NCI-H510A (cell line): ENCODE data around the gene TAF6.

Experiments used
- DNase-seq: peaks from one replicate; lab custom pipeline; 2025; lab: John Stamatoyannopoulos, UW

Gene TAF6

DNA sequence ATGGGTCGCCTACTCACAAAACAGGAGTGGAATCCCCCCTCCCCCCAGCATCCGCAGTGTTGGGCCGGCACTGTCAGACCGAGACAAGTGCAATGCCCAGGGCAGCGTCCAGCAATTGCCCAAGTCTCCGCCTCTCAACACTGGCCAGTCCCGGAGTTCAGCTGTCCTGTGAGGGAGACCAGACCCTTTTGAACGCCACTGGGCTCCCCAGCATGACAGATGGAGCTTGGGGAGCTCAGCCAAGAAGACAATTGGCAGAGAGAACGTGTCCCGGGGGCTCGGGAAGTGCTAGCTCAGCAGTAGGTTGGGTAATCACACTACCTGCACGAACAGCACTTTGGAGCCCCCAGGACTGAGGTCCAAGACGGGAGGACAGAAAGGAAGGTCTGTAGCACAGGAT lies 25.7 kb downstream of the TAF6 start:
- no peak for DNase-seq

DNA sequence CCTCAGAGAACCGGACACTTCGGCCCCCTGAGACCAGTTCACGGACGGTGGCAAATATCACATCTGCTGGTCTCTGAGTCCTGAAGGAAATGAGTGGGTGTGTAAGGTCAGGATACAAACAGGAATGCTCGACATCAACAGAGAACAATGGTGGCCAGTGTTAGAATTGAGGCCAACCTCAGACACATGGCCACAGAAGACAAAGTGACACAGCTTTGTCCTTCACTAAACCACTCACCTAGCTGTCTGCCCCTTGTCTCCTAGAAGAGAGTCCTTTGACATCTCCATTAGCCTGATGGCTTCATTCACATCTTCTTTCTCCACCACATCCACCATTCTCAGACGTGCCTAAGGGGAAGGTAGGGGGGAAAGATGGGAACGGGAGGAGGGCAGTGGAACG lies 26.1 kb downstream of the TAF6 start:
- DNase-seq = no peak

DNA sequence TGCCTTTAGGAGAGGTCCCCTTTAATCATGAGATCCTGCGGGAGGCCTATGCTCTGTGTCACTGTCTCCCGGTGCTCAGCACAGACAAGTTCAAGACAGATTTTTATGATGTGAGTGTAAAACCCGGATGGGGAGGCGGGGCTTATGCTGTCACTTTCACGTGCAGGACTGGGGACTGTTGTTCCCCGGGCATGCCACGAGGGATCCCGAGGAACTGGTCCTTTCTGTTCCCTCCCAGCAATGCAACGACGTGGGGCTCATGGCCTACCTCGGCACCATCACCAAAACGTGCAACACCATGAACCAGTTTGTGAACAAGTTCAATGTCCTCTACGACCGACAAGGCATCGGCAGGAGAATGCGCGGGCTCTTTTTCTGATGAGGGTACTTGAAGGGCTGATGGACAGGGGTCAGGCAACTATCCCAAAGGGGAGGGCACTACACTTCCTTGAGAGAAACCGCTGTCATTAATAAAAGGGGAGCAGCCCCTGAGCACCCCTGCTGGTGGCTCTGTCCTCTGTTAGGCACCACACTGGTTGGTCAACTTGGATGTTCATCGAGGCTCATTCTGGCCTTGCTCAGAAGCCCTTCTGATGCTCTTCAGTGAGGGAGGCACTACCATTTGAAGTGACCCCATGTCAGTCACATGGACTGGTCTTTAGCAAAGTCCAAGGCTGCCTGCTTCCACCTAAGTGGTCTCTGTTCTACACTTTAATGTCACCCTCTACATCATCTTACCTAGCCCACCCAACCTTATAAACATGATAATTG lies 27.6 kb downstream of the TAF6 start:
- peak; percentile 4 for DNase-seq

DNA sequence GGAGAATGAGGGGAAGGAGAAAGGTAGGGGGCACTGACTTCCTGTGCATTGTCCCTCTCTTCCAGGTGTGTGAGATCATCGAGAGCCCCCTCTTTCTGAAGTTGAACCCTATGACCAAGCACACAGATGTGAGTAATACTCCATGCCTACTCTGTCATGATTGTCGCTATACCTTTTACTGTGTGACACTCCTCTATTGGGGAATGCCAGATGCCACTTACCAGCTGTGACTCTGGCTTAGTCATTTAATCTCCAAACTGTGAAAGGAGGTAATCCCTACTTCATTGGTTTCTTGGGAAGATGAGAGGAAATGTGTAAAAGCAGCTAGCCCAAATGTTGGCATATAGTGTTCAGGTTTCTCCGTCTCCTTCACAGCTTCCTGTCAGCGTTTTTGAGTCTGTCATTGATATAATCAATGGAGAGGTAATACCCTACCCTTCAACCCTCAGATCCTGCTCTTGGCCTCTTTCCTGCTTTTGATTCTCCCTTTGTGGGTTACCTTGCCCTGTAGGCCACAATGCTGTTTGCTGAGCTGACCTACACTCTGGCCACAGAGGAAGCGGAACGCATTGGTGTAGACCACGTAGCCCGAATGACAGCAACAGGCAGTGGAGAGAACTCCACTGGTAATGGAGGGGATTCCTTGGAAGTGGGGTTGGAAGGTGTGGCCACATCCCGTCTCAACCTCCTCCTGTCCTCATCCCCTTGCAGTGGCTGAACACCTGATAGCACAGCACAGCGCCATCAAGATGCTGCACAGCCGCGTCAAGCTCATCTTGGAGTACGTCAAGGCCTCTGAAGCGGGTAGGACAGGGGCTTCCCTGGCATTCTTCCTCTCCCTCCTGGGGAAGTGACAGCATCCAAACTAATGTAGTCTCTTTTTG lies 28.4 kb downstream of the TAF6 start:
- DNase-seq = no peak

DNA sequence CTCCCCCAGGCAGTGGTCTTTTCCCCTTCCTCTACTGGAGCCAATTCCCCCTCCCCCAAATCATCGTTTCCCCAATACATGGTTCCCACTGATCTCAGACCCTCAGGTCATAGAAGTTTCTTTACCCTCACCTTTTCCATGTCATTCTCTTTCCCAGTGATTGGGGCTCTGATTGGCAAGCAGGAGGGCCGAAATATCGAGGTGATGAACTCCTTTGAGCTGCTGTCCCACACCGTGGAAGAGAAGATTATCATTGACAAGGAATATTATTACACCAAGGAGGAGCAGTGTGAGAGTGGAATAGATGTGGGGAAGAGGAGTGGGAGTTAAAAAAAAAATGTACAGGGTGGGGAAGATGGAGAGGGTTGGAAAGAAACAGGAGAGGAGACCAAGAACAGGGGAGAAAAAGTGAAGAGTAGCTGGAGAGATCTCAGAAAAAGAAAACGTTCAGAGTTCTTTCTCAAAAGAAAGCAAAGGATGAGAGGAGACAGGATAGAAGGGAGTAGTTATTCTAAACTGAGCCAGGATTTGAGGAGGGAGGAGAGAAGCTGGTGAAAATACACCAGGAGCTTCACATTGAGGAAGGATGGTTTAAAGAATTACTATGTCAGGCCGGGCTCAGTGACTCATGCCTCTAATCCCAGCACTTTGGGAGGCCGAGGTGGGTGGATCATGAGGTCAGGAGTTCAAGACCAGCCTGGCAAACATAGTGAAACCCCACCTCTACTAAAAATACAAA lies 29.5 kb downstream of the TAF6 start:
- no peak for DNase-seq

DNA sequence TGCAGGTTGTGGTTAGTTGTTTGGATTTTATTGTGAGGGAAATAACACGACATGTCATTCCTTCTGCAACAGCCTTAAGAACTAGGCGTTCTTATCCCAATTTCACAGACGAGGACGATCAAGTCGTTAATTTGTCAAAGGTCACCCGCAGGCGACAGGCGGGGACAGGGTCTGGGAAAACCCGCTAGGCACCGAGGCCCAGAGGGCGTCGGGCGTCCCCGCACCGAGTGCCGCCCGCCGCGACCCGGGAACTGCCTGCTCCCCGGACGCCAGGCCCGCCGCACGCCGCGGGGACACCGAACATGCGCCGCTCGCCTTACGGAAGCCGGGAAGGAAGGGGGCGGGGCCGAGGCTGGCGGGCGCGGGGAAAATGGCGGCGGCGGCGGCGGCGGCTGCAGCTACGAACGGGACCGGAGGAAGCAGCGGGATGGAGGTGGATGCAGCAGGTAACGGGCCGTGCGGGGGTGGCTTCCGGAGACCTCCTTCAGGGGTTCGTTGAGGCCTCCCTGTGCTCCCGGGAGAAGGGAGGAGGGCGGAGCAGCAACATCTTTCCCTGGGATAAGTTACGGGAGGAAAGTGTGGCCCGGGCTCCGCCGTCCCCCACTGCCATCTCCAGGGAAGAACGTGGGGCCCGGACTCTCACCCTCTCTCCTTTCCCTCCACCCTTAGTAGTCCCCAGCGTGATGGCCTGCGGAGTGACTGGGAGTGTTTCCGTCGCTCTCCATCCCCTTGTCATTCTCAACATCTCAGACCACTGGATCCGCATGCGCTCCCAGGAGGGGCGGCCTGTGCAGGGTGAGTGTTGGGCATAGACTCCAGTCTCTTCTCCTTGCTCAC lies 30.3 kb downstream of the TAF6 start, which contains the start of gene COPS6:
Gene COPS6, plus strand, starts transcription at position 349 of the 837 bp plus-strand sequence. Its CDS starts 22 bp downstream, at position 371.
- DNase-seq = peak; percentile 48

DNA sequence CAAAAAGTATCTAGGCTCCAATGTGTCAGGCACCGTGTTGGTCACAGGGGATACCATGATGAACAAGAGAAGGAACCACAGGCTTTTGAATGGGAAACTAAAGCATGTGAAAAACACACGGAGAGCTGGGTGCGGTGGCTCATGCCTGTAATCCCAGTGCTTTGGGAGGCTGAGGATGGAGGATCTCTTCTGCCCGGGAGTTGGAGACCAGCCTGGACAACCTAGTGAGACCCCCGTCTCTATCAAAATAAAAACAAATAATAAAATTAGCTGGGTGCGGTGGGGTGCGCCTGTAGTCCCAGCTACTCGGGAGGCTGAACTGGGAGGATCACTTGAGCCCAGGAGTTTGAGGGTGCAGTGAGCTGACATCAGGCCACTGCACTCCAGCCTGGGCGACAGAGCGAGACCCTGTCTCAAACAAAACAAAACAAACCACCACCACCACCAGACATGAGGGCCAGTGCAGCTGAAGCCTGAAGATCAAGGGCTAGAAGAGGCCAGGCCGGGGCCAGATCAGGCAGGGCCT lies 31.0 kb downstream of the TAF6 start:
- no peak for DNase-seq

DNA sequence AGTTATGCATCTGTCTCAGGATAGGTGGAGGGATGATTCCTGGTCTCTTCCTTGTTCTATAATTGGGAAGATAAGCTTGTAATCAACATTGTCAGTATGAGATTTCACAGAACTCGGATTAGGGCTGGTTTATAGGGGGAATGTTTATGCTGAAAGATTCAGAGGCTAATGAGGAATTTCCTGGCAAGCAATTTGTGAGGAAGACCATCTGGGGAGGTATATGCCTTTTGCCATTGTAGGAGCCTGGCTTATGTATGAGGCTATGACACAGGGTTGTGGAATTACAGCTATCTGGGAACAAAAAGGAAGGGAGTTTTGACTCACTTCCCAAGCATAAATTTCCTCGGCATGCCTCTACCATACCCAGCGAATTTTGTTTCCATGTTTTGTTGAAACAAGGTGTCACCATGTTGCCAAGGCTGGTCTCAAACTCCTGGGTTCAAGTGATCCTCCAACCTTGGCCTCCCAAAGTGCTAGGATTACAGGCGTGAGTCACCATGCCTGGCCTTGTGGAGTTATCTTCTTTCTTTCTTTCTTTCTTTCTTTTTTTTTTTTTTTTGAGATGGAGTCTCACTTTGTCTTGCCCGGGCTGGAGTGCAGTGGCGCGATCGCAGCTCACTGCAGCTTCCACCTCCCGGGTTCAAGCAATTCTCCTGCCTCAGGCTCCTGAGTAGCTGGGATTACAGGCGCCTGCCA lies 32.0 kb downstream of the TAF6 start:
- no peak for DNase-seq

DNA sequence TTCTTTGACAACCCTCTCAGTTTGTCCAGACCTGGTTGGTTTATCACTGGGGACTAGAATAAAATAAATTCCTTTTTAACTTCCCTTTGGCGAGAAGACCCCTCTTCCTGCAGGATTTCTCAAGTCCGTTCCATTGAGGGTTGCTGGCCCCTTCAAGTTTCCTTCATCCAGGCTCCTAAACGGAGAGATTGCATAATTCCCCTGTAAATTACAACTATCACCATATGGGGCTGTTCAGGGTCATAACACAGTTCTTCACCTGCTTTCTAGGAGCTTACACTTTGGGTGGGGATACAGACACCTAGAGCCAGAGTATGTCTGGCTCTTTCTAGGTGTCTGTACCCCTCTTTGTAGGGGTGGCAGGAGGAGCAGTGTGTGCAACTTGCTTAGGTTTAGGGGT lies 33.6 kb downstream of the TAF6 start:
- no peak for DNase-seq

DNA sequence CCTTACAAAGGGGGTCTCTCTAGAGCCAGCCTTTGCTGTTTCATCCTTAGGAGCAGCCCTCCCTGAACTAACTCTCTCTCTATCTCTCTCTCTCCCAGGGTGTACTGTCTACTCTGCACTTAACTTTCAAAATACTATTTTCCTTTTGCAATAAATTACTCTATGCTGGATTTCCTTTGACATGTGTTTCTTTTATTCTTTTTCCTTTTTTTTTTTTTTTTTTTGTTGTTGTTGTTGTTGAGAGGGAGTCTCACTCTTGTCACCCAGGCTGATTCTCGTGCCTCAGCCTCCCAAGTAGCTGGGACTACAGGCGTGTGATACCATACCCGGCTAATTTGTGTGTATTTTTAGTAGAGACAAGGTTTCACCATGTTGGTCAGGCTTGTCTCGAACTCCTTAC lies 36.2 kb downstream of the TAF6 start:
- DNase-seq = no peak

DNA sequence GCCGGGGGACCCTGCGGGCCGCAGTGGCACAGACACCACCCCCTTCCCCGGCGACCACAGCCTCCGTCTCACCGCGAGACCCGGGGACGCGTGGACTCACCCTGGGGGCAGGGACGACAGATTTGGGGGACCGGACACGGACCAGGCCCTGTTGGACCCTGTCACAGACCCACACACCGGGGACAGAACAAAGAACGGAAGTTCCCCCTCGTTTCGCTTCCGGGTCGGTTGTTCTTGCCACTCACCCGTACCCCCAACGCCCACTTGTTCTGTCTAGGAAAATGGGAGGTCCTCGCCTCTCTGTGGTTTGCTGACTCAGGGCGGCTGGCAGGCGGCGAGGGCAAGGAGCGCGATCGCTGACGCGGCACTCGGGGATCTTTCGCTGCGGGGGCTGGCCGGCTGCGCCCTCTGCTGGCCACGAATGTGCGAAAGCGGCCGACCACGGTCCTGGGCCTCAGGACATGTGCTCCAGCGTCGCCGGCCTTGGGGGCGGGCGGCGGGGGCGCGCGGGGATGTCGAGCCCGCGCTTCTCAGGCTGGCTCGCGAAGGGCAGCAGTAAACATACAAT lies 37.5 kb downstream of the TAF6 start, which contains the start of gene ZNF3:
Gene ZNF3, minus strand, starts transcription at position 189 of the 568 bp plus-strand sequence. CDS start 4,366 bp downstream, outside the sequence.
- peak; percentile 90 for DNase-seq

DNA sequence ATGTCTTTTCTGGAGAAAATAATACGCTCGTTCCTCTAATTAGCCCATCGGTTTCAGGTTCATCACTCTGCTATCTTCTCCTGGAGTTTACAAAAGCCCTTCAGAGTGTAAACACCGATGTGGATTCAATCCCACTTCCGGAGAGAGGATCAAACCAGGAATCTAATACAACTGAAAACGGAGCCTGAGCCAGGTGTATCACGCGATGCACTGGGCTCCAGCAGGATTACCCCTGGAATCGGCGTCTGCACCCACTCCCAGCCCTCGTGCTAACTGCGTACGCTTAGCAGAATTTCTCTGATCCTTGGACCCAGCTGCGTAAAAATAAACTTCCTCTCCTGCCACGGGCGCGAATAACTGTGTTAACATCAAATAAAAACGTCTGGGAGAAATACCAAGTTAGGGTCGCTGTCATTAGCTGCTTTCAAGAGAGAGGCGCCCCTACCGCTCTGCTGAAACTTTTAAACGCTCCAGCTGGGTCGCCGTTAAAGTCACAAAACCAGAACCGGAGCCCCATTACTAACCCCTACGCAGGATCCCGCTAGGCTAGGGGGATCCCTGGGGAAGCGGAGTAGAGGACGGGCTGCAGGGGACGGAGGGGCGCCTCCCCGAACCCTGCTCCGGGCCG lies 38.1 kb downstream of the TAF6 start:
- peak; percentile 8 for DNase-seq

DNA sequence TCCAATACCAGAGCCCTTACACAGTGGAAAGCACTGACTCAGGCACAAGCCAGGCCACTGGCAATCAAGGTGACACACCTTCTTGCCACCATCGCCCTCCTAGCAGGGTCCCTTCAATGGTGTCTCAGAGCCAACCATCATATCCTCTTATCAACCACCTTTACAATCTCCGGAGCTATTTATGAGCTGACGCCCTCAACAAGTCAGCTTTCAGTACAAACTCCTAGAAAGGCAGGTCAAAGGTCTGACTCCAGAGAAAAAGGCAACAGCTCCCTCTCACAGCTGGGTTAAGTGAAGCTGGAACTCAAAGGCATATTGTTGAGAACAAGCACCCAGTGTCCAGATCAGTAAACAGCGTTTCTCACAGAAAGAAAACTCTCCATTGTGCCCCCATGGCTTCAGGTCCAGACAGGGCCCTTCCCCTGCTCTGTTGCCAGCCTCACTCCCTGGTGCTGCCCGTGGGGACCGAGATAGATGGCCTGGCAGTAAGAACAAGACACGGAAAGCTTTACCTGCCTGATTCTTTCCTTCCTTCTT lies 40.1 kb downstream of the TAF6 start:
- no peak for DNase-seq

DNA sequence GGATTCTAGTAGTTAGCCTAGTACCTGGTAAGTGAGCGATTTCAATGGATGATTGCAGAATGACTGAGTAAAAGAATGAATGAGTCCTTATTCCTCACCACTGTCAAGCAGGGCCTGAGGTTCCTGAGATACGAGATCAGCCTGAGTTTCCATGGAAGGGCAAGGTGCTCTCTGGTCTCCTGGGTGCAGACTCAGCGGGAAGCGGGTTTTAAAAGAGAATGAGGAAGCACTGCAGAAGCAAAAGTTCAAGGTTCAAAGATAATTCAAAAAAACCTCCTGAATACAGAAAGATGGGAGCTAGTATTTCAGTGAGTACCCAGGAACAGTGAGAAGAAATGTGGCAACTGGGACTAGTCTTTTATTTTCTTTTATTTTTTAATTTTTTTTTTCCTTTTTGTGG lies 42.0 kb downstream of the TAF6 start:
- no peak for DNase-seq

DNA sequence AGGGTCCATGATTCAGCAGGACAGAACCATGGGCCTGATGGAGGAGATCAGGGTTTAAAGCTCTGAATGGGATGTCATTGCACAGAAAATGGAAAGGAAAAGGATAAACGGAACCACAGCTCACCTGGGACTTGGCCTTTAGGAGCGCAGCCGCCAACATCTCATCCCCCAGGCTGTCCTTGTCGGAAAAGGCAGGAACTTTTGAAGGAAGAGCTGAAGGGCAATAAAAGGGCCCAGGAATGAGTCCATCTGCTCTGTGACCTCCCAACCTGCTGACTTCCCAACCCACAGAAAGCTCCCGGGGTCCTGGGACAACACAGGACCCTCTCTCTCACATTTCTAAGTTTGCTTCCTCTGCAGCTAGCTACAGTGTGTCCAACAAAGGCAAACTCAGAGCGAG lies 43.7 kb downstream of the TAF6 start:
- DNase-seq = no peak

DNA sequence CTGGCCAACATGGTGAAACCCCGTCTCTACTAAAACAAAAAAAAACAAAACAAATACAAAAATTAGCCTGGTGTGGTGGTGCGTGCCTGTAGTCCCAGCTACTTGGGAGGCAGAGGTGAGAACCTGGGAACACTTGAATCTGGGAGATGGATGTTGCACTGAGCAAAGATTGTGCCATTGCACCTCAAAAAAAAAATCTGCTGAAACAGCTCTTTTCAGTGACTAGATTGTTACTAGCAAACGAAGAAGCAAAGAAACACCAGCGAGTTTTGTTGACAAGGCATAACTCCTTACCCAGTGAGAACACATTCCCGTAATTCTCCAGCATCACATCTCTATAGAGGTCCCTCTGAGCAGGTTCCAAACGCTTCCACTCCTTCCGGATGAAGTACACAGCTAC lies 44.3 kb downstream of the TAF6 start:
- no peak for DNase-seq

DNA sequence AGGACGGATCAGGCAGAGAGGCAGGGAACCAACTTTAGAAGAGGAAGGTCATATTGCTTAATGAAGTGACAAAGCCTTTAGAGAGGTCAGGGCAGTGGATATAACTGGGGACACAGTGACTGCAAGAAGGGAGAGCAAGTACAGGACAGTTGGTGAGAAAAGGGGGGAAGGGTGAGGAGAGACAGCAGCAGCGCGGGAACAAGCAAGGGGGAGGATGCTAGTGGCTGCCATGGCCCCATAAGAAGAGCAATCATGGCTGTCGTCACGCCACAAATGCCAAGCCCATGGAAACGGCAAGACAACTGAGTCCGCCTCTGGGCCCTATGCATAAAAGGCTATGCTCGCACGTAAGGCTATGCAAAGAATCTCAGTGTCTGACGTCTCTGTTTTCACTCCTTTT lies 46.7 kb downstream of the TAF6 start:
- no peak for DNase-seq

DNA sequence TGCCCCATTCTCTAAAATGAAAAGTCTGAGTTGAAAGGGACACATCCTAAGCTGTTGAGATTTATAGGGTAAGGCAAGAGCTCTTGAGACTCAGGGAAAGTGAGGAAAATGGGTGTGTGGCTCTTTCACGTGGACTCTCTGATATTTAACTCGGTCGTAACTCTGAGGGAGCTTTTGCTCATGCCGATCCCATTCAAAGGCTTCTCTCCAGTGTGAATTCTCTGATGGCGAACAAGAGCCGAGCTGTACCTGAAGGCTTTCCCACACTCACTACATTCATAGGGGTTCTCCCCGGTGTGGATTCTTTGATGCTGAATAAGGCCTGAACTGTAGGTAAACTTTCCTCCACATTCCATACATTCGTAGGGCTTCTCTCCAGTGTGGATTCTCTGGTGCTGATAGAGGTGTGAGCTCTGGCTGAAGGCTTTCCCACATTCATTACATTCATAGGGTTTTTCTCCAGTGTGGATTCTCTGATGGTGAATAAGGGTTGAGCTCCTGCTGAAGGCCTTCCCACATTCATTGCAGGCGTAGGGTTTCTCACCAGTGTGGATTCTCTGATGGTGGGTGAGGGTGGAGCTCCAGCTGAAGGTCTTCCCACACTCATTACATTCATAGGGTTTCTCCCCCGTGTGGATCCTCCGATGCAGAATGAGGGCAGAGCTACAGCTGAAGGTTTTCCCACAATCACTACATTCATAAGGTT lies 48.0 kb downstream of the TAF6 start:
- no peak for DNase-seq

DNA sequence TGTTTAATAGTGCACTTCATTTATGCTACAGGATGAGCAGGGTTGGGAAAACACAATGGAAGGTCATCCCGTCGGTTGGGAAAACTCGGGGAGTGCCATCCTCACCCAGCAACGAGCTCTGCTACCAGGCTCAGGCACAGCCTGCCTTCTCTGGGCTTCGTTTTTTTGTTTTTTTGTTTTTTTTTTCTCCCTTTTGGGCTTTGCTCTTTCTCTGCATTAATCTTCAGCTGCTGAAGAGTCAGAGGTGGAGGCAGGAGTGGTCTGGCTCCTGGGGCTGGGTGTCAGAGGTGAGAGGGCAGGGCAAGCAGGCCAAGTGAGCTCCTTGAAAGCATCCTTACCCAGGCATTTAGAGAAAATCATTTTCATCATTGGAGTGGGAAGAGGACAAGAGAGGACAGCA lies 49.2 kb downstream of the TAF6 start:
- DNase-seq = no peak
